K562 (cell line): ENCODE measurements around the gene SPTBN4. TPM values are rescaled to one million over a fixed set of nuclear protein-coding genes. Genes with fewer than 3 reads are reported as not detected.

ENCODE experiments used
- ARID1B ChIP-seq: fragments of 450-650 bp; IDR thresholded peaks from 2 replicates; pipeline ENCODE4 v1.6.1; 2016; ENCODE audit warnings: antibody characterized with exemption, mild to moderate bottlenecking, inconsistent platforms
- ATF6 ChIP-seq: sonication (generic); formaldehyde crosslinking; IDR thresholded peaks from 2 replicates; pipeline ENCODE4 v1.4.0; 2020; ENCODE audit warnings: mild to moderate bottlenecking, missing genetic modification reagents
- BHLHE40 ChIP-seq: IDR thresholded peaks from 2 replicates; pipeline ENCODE4 v1.6.1; 2011; ENCODE audit warnings: low read length, improper control_type of control experiment
- ELF4 ChIP-seq: fragments of 450-650 bp; formaldehyde crosslinking; IDR thresholded peaks from 2 replicates; pipeline ENCODE4 v1.4.0; 2022; ENCODE audit warnings: missing genetic modification characterization
- EP400 ChIP-seq: fragments of 450-650 bp; IDR thresholded peaks from 2 replicates; pipeline ENCODE4 v1.6.1; 2017; ENCODE audit warnings: antibody characterized with exemption, mild to moderate bottlenecking, moderate library complexity
- EWSR1 ChIP-seq: fragments of 450-650 bp; IDR thresholded peaks from 2 replicates; pipeline ENCODE4 v1.6.1; 2018; ENCODE audit warnings: borderline replicate concordance, mild to moderate bottlenecking, low read depth, moderate library complexity; ENCODE audit not compliant: partially characterized antibody
- HDAC3 ChIP-seq: fragments of 450-650 bp; IDR thresholded peaks from 2 replicates; pipeline ENCODE4 v1.6.1; 2018; ENCODE audit warnings: borderline replicate concordance, mild to moderate bottlenecking, moderate library complexity; ENCODE audit not compliant: partially characterized antibody
- HDAC6 ChIP-seq: IDR thresholded peaks from 2 replicates; pipeline ENCODE4 v1.6.1; 2012; ENCODE audit warnings: low read depth, mild to moderate bottlenecking, control low read depth, inconsistent platforms, low read length, moderate library complexity
- HNRNPH1 ChIP-seq: fragments of 200-400 bp; formaldehyde crosslinking; optimal IDR thresholded peaks from 2 replicates; pipeline ENCODE3; 2017; ENCODE audit warnings: low read depth, mild to moderate bottlenecking, low read length, moderate library complexity
- HNRNPL ChIP-seq: fragments of 200-400 bp; formaldehyde crosslinking; IDR thresholded peaks from 2 replicates; pipeline ENCODE4 v1.6.1; 2017; ENCODE audit warnings: low read depth, mild to moderate bottlenecking, low read length
- MTA1 ChIP-seq: fragments of 450-650 bp; IDR thresholded peaks from 2 replicates; pipeline ENCODE4 v1.6.1; 2017; ENCODE audit warnings: borderline replicate concordance
- NRF1 ChIP-seq, 2 experiments: fragments of 450-650 bp; IDR thresholded peaks in 1 of 2; conservative IDR thresholded peaks in 1 of 2; 2 replicates each; pipeline ENCODE4 v1.6.1; 2014; ENCODE audit warnings: mild to moderate bottlenecking in 2 of 2
- POLR2G ChIP-seq: fragments of 200-400 bp; formaldehyde crosslinking; IDR thresholded peaks from 2 replicates; pipeline ENCODE4 v1.6.1; 2017; ENCODE audit warnings: low read depth, mild to moderate bottlenecking, antibody characterized with exemption, low read length, moderate library complexity
- RBBP5 ChIP-seq: fragments of 200-600 bp; sonication (generic); IDR thresholded peaks from 2 replicates; pipeline ENCODE4 v1.6.1; 2012; ENCODE audit warnings: borderline replicate concordance, mild to moderate bottlenecking, low read length, control low read depth, inconsistent platforms; ENCODE audit not compliant: insufficient read depth, poor library complexity, severe bottlenecking
- SMAD1 ChIP-seq: fragments of 150-350 bp; IDR thresholded peaks from 2 replicates; pipeline ENCODE4 v1.6.1; 2014; ENCODE audit warnings: low read length, low read depth; ENCODE audit not compliant: partially characterized antibody
- SOX6 ChIP-seq: fragments of 450-650 bp; IDR thresholded peaks from 2 replicates; pipeline ENCODE4 v1.6.1; 2014; ENCODE audit warnings: mild to moderate bottlenecking
- SREBF1 ChIP-seq: fragments of 150-350 bp; IDR thresholded peaks from 2 replicates; pipeline ENCODE4 v1.6.1; 2014; ENCODE audit warnings: antibody characterized with exemption, low read depth, low read length, borderline replicate concordance
- TAF15 ChIP-seq: fragments of 200-400 bp; formaldehyde crosslinking; IDR thresholded peaks from 2 replicates; pipeline ENCODE4 v1.6.1; 2017; ENCODE audit warnings: mild to moderate bottlenecking, low read depth, low read length, moderate library complexity
- TBP ChIP-seq: optimal IDR thresholded peaks from 2 replicates; pipeline ENCODE3; 2011; ENCODE audit warnings: low read depth, low read length, improper control_type of control experiment
- ZNF217 ChIP-seq: sonication (generic); formaldehyde crosslinking; IDR thresholded peaks from 2 replicates; pipeline ENCODE4 v1.8.0; 2022; ENCODE audit warnings: mild to moderate bottlenecking, missing genetic modification reagents
- ZNF586 ChIP-seq: fragments of 450-650 bp; formaldehyde crosslinking; conservative IDR thresholded peaks from 2 replicates; pipeline ENCODE4 v1.4.0; 2020; ENCODE audit warnings: mild to moderate bottlenecking, moderate library complexity
- polyA plus RNA-seq, 8 experiments: library from polyadenylated mRNA; depleted of rRNA in 4 of 8; stranded (reverse) in 5 of 8; unstranded in 3 of 8; fragments of >200 nt; fragmentation: Nextera tagmentation in 2 of 8; fragmentation: Illumina TruSeq in 1 of 8; extraction: Ambion mirVana in 2 of 8; extraction: Trizol in 1 of 8; gene quantifications; 2 replicates each; pipeline versions ENCODE4 v1.2.1 to v1.2.3, GENCODE V29; 2011 to 2014; ENCODE audit warnings: inconsistent platforms in 1 of 8, missing spikeins in 1 of 8
- total RNA-seq, 7 experiments: library from RNA; depleted of rRNA in 6 of 7; stranded (reverse); fragments of >200 nt in 6 of 7; fragmentation: Illumina TruSeq in 2 of 7; extraction: Trizol in 2 of 7; gene quantifications; 2 replicates each; pipeline versions ENCODE4 v1.2.1 to v1.2.3, GENCODE V29; 2011 to 2021; ENCODE audit warnings: low replicate concordance in 1 of 7
- TF ChIP-seq, protein P1 (sequence below): fragments of 200-800 bp; sonication (Bioruptor generic); IDR thresholded peaks from 2 replicates; pipeline ENCODE4 v1.6.1; 2016; ENCODE audit warnings: missing genetic modification characterization, missing compliant biosample characterization

Gene SPTBN4
- total and polyA plus RNA-seq, 9 of the 15 experiments (the other 6 are each of a cell fraction or from before 2014, with no cell fraction given): 0.01 to 1.5 (median 0.86) TPM

- no peak for TF ChIP-seq EWSR1
- no peak for TF ChIP-seq SREBF1
- no peak for TF ChIP-seq TAF15
- peak; percentile 51 for TF ChIP-seq RBBP5
- TF ChIP-seq NRF1 (conservative IDR thresholded peaks at IDR 0.05 in 1 of 2, IDR thresholded peaks at IDR 0.05 in 1 of 2): peak in 1 of 2 experiments; percentile 67; a peak in 2 of 4 replicates
- TF ChIP-seq ARID1B: no peak
- TF ChIP-seq, protein P1, sequence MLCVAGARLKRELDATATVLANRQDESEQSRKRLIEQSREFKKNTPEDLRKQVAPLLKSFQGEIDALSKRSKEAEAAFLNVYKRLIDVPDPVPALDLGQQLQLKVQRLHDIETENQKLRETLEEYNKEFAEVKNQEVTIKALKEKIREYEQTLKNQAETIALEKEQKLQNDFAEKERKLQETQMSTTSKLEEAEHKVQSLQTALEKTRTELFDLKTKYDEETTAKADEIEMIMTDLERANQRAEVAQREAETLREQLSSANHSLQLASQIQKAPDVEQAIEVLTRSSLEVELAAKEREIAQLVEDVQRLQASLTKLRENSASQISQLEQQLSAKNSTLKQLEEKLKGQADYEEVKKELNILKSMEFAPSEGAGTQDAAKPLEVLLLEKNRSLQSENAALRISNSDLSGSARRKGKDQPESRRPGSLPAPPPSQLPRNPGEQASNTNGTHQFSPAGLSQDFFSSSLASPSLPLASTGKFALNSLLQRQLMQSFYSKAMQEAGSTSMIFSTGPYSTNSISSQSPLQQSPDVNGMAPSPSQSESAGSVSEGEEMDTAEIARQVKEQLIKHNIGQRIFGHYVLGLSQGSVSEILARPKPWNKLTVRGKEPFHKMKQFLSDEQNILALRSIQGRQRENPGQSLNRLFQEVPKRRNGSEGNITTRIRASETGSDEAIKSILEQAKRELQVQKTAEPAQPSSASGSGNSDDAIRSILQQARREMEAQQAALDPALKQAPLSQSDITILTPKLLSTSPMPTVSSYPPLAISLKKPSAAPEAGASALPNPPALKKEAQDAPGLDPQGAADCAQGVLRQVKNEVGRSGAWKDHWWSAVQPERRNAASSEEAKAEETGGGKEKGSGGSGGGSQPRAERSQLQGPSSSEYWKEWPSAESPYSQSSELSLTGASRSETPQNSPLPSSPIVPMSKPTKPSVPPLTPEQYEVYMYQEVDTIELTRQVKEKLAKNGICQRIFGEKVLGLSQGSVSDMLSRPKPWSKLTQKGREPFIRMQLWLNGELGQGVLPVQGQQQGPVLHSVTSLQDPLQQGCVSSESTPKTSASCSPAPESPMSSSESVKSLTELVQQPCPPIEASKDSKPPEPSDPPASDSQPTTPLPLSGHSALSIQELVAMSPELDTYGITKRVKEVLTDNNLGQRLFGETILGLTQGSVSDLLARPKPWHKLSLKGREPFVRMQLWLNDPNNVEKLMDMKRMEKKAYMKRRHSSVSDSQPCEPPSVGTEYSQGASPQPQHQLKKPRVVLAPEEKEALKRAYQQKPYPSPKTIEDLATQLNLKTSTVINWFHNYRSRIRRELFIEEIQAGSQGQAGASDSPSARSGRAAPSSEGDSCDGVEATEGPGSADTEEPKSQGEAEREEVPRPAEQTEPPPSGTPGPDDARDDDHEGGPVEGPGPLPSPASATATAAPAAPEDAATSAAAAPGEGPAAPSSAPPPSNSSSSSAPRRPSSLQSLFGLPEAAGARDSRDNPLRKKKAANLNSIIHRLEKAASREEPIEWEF (CRISPR knock-in tag): no peak
- no peak for TF ChIP-seq HDAC3
- no peak for TF ChIP-seq EP400
- TF ChIP-seq POLR2G: peak; percentile 84
- no peak for TF ChIP-seq ZNF217 (CRISPR knock-in tag)
- TF ChIP-seq HDAC6: no peak
- TF ChIP-seq TBP: peak; percentile 23
- no peak for TF ChIP-seq SOX6
- no peak for TF ChIP-seq ATF6 (CRISPR knock-in tag)
- TF ChIP-seq SMAD1: no peak
- TF ChIP-seq ZNF586 (CRISPR knock-in tag): no peak
- TF ChIP-seq MTA1: no peak
- TF ChIP-seq HNRNPL: no peak
- no peak for TF ChIP-seq ELF4 (CRISPR knock-in tag)
- no peak for TF ChIP-seq HNRNPH1
- TF ChIP-seq BHLHE40: peak; percentile 22; the same call in 1 of the 2 replicates
These were observed 134.6 kb downstream of the SPTBN4 start, which contains the start of gene LTBP4 (continued) for GRCh38 chr19:40601134-40601974.
